H1 (cell line): Measurements from ENCODE around the gene IGFL3. TPM values are rescaled to one million over a fixed set of nuclear protein-coding genes. Genes with fewer than 3 reads are reported as not detected.

Experiments
- CTCF ChIA-PET: fragments of 300-600 bp; sonication (Branson Sonifier 250); formaldehyde crosslinking; loops from one replicate; lab custom pipeline; 2021; ENCODE audit not compliant: partially characterized antibody; lab: Charles Lee
- POLR2A ChIA-PET: fragments of 300-600 bp; sonication (Branson Sonifier 250); formaldehyde crosslinking; loops from one replicate; lab custom pipeline; 2021; ENCODE audit warnings: inconsistent platforms; ENCODE audit not compliant: partially characterized antibody; lab: Charles Lee
- DNase-seq, 2 experiments: peaks; one replicate each; pipeline versions ENCODE4 v3.0.0 to v3.0.0-alpha.2; 2010 to 2022; ENCODE audit warnings: low spot score in 2 of 2, low read depth in 1 of 2, mixed read lengths in 1 of 2
- FAIRE-seq: peaks from 2 replicates; lab custom pipeline; 2011; peaks lifted over from hg19 to GRCh38; lab: Jason Lieb, UNC
- H2AFZ ChIP-seq: 2 replicates; pipeline ENCODE4 v1.8.1; 2012; ENCODE audit warnings: low read length, inconsistent platforms
- H2AK5ac ChIP-seq: 2 replicates; pipeline ENCODE4 v1.6.1; 2013; ENCODE audit warnings: low read depth, low read length
- H2BK120ac ChIP-seq: replicated peaks from 2 replicates; pipeline ENCODE3; 2013; ENCODE audit warnings: low read depth, low read length, inconsistent platforms
- H2BK12ac ChIP-seq: 2 replicates; pipeline ENCODE4 v1.6.1; 2013; ENCODE audit warnings: low read depth, low read length
- H2BK15ac ChIP-seq: 2 replicates; pipeline ENCODE4 v1.6.1; 2013; ENCODE audit warnings: low read length
- H2BK20ac ChIP-seq: 2 replicates; pipeline ENCODE4 v1.6.1; 2013; ENCODE audit warnings: low read length
- H2BK5ac ChIP-seq: 2 replicates; pipeline ENCODE4 v1.6.1; 2013; ENCODE audit warnings: low read depth, low read length
- H3K14ac ChIP-seq: 2 replicates; pipeline ENCODE4 v1.6.1; 2013; ENCODE audit warnings: inconsistent platforms; ENCODE audit not compliant: insufficient read length
- H3K18ac ChIP-seq: 2 replicates; pipeline ENCODE4 v1.6.1; 2013; ENCODE audit warnings: low read length; ENCODE audit errors: extremely low read depth
- H3K23ac ChIP-seq: 2 replicates; pipeline ENCODE4 v1.6.1; 2013; ENCODE audit warnings: inconsistent platforms; ENCODE audit not compliant: insufficient read length
- H3K23me2 ChIP-seq: 2 replicates; pipeline ENCODE4 v1.6.1; 2013; ENCODE audit warnings: low read depth, low read length
- H3K27ac ChIP-seq: 2 replicates; pipeline ENCODE4 v1.6.1; 2011; ENCODE audit warnings: low read depth, low read length, inconsistent platforms
- H3K27me3 ChIP-seq, 4 experiments: replicated peaks in 1 of 4; 1 replicate in 1 of 4; 2 replicates in 3 of 4; pipeline versions ENCODE4 v1.6.1 to v1.8.1; 2011 to 2013; ENCODE audit warnings: low read length in 3 of 4, mild to moderate bottlenecking in 3 of 4, inconsistent platforms in 2 of 4, mixed read lengths in 2 of 4, moderate library complexity in 1 of 4; ENCODE audit not compliant: control insufficient read depth in 3 of 4, insufficient read depth in 3 of 4; ENCODE audit errors: extremely low read depth in 1 of 4
- H3K36me3 ChIP-seq, 4 experiments: 2 replicates each; pipeline versions ENCODE4 v1.6.1 to v1.8.1; 2011 to 2013; ENCODE audit warnings: mild to moderate bottlenecking in 4 of 4, low read length in 3 of 4, moderate library complexity in 2 of 4, control low read depth in 1 of 4, inconsistent platforms in 1 of 4; ENCODE audit not compliant: insufficient read depth in 4 of 4, control insufficient read depth in 2 of 4
- H3K4ac ChIP-seq: replicated peaks from 2 replicates; pipeline ENCODE3; 2013; ENCODE audit warnings: low read length, low read depth, mixed read lengths, inconsistent platforms; ENCODE audit not compliant: insufficient read length
- H3K4me1 ChIP-seq, 4 experiments: replicated peaks in 1 of 4; 1 replicate in 1 of 4; 2 replicates in 3 of 4; pipeline versions ENCODE4 v1.6.1 to v1.8.1; 2011 to 2013; ENCODE audit warnings: low read length in 3 of 4, inconsistent platforms in 2 of 4, mixed read lengths in 1 of 4; ENCODE audit not compliant: insufficient read depth in 4 of 4, control insufficient read depth in 3 of 4
- H3K4me2 ChIP-seq, 2 experiments: 2 replicates each; pipeline versions ENCODE4 v1.6.1 to v1.8.1; 2011 to 2013; ENCODE audit warnings: low read depth in 2 of 2, low read length in 2 of 2, control low read depth in 1 of 2, inconsistent platforms in 1 of 2, mild to moderate bottlenecking in 1 of 2; ENCODE audit not compliant: insufficient read depth in 1 of 2
- H3K4me3 ChIP-seq, 4 experiments: fragments of 200-600, 300-600 bp in 1 of 4; sonication (generic), shearing (Covaris generic), sonication (Bioruptor Twin) in 1 of 4; 2 replicates each; pipeline versions ENCODE4 v1.5.1 to v1.8.1; 2011 to 2016; ENCODE audit warnings: low read length in 4 of 4, low read depth in 3 of 4, control low read depth in 2 of 4, inconsistent platforms in 2 of 4, mild to moderate bottlenecking in 2 of 4, mixed read lengths in 1 of 4, moderate library complexity in 1 of 4; ENCODE audit not compliant: insufficient read depth in 2 of 4; ENCODE audit errors: extremely low read depth in 1 of 4
- H3K56ac ChIP-seq: replicated peaks from 2 replicates; pipeline ENCODE3; 2013; ENCODE audit warnings: low read depth, mild to moderate bottlenecking, mixed read lengths, low read length, inconsistent platforms; ENCODE audit not compliant: insufficient read length
- H3K79me1 ChIP-seq: 2 replicates; pipeline ENCODE4 v1.6.1; 2013; ENCODE audit warnings: low read depth, low read length, control low read depth
- H3K79me2 ChIP-seq, 2 experiments: 2 replicates each; pipeline versions ENCODE4 v1.6.1 to v1.8.1; 2012 to 2013; ENCODE audit warnings: low read length in 2 of 2, mild to moderate bottlenecking in 2 of 2, inconsistent platforms in 1 of 2; ENCODE audit not compliant: insufficient read depth in 2 of 2, control insufficient read depth in 1 of 2
- H3K9ac ChIP-seq, 4 experiments: replicated peaks in 1 of 4; 1 replicate in 1 of 4; 2 replicates in 3 of 4; pipeline versions ENCODE4 v1.6.1 to v1.8.1; 2011 to 2013; ENCODE audit warnings: low read depth in 3 of 4, low read length in 3 of 4, control low read depth in 2 of 4, mild to moderate bottlenecking in 2 of 4, moderate library complexity in 2 of 4, inconsistent platforms in 1 of 4; ENCODE audit errors: extremely low read depth in 1 of 4
- H3K9me3 ChIP-seq, 2 experiments: 2 replicates each; pipeline versions ENCODE4 v1.6.1 to v1.8.1; 2012 to 2013; ENCODE audit warnings: mild to moderate bottlenecking in 2 of 2, moderate library complexity in 2 of 2, control low read depth in 1 of 2, inconsistent platforms in 1 of 2, low read depth in 1 of 2, low read length in 1 of 2, mixed read lengths in 1 of 2; ENCODE audit not compliant: insufficient read depth in 2 of 2
- H4K20me1 ChIP-seq, 2 experiments: replicated peaks in 1 of 2; 2 replicates each; pipeline versions ENCODE3 to v1.8.1; 2011 to 2013; ENCODE audit warnings: inconsistent platforms in 2 of 2, low read length in 2 of 2, mild to moderate bottlenecking in 1 of 2; ENCODE audit not compliant: insufficient read depth in 2 of 2, control insufficient read depth in 1 of 2
- H4K5ac ChIP-seq: 2 replicates; pipeline ENCODE4 v1.6.1; 2013; ENCODE audit warnings: low read length, low read depth, mixed read lengths, inconsistent platforms; ENCODE audit not compliant: insufficient read length
- H4K8ac ChIP-seq: 2 replicates; pipeline ENCODE4 v1.8.0; 2013; ENCODE audit warnings: mild to moderate bottlenecking, moderate library complexity, low read length, inconsistent platforms; ENCODE audit not compliant: insufficient read depth; ENCODE audit errors: extremely low read depth
- H4K91ac ChIP-seq: replicated peaks from 2 replicates; pipeline ENCODE3; 2013; ENCODE audit warnings: low read length, mixed read lengths, inconsistent platforms; ENCODE audit not compliant: insufficient read length
- PHF8 ChIP-seq: fragments of 200-600 bp; sonication (generic); conservative IDR thresholded peaks from 2 replicates; pipeline ENCODE4 v1.7.1; 2012; ENCODE audit warnings: low read depth, mild to moderate bottlenecking, inconsistent platforms, low read length, moderate library complexity
- POLR2AphosphoS5 ChIP-seq: IDR thresholded peaks from 2 replicates; pipeline ENCODE4 v1.6.1; 2011; ENCODE audit warnings: low read depth, low read length
- TAF7 ChIP-seq: optimal IDR thresholded peaks from 2 replicates; pipeline ENCODE3; 2011; ENCODE audit warnings: low read depth, mild to moderate bottlenecking, inconsistent platforms, low read length, moderate library complexity, borderline replicate concordance
- WGBS, 2 experiments: shearing (Covaris generic) in 1 of 2; methylation state at CpG; one replicate each; pipeline versions ENCODE4 v1.1.6 to v1.1.7; 2013 to 2015; ENCODE audit warnings: low lambda C conversion rate in 2 of 2, mixed read lengths in 2 of 2, inconsistent platforms in 1 of 2, low coverage in 1 of 2, missing lambda C conversion rate in 1 of 2; ENCODE audit not compliant: insufficient replicate concordance in 2 of 2, insufficient coverage in 1 of 2, insufficient read length in 1 of 2; ENCODE audit errors: extremely low coverage in 1 of 2, missing lambda C conversion rate in 1 of 2; 5-methylcytosine and 5-hydroxymethylcytosine counted together
- polyA plus RNA-seq, 7 experiments: library from polyadenylated mRNA; depleted of rRNA in 3 of 7; stranded (reverse) in 5 of 7; unstranded in 2 of 7; fragments of >200 nt in 5 of 7; fragments of 200-250 nt in 2 of 7; gene quantifications; 1 replicate in 5 of 7; 2 replicates in 1 of 7; 4 replicates in 1 of 7; pipeline versions ENCODE4 v1.2.1 to v1.2.3, GENCODE V29; 2011 to 2013; ENCODE audit warnings: missing spikeins in 2 of 7, mixed read lengths in 2 of 7
- total RNA-seq: library from RNA; stranded (reverse); fragmentation: NEBNext Ultra II Directional; extraction: Animal tissue kit (Norgen Biotek cat#: 25700); gene quantifications from 2 replicates; pipeline ENCODE4 v1.2.1, GENCODE V29; 2021

IGFL3 gene
- total and polyA plus RNA-seq, 2 of the 8 experiments (the other 6 are each of a cell fraction or from before 2014, with no cell fraction given): 0.12 TPM; not detected in 1

DNA sequence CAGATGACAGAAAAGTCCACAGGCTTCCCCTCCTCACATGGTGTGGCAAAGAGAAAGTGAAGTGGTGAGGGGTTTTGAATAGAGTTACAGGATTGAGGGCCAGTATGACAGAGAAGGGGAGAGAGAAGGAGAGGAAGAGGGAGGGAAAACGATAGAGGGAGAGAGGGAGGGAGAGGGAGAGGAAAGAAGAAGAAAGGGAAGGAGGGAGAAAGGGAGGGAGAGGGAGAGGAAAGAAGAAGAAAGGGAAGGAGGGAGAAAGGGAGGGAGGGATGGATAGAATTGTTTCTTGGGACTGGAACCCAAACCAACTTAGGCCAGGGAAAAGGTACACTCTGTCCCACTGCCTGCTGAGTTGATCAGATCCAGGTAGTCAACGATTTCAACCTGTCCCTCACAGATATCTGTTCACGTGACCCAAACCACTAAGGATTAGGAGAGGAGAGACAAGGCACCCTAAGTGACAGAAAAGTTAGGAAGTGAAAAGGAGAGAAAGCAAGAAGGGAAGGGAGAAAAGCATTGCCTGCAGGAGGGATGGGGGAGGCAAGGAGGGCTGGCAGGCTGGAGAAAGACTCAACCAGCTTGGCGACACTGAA, 8.1 kb upstream of the IGFL3 start:
- Histone ChIP-seq H3K4me2 (peak overlapping the region; percentile 71 to 88), H4K8ac (peak overlapping the region; percentile 95), H4K5ac (peak overlapping the region; percentile 2), H3K56ac (no peak overlapping the region), H3K36me3 (no peaks in the 10 kb centered on the region), H3K4me1 (peaks cover 5 to 18% (median 8%) of the 10 kb centered on the region in 4 experiments), H3K23me2 (no peaks in the 10 kb centered on the region; the same call in none of the 2 replicates), H2BK15ac (peak overlapping the region; percentile 73; the same call in 1 of the 2 replicates), H3K27me3 (no peaks in the 10 kb centered on the region; a peak in 1 of 7 replicates), H4K91ac (peak overlapping the region; percentile 98), H2BK20ac (peak overlapping the region; percentile 94), H2AK5ac (peak overlapping the region; percentile 100), H4K20me1 (no peaks in the 10 kb centered on the region), H3K27ac (peak overlapping the region; percentile 98), H3K18ac (peak overlapping the region; percentile 98), H2BK12ac (peak overlapping the region; percentile 100), H3K14ac (peak overlapping the region; percentile 42), H2BK5ac (peak overlapping the region; percentile 99), H3K9me3 (peaks cover 0 to 5% of the 10 kb centered on the region in 2 experiments; a peak in 1 of 4 replicates), H2AFZ (no peak overlapping the region), H3K79me2 (no peaks in the 10 kb centered on the region), H3K4ac (peak overlapping the region; percentile 53), H3K4me3 (peak overlapping the region in 3 of 4 experiments; percentile 28 to 56 (median 39); a peak in 6 of 8 replicates), H3K9ac (peak overlapping the region; percentile 69 to 98 (median 80)), H2BK120ac (peak overlapping the region; percentile 76), H3K79me1 (no peaks in the 10 kb centered on the region), H3K23ac (no peak overlapping the region)
- DNase-seq (no peak), FAIRE-seq (peak; percentile 19)
- TF ChIP-seq TAF7 (peak; percentile 90), POLR2AphosphoS5 (peak; percentile 99), PHF8 (no peak)
- 39% methylated on average over 4 of the region's 4 CpGs; no CpG with 5 or more reads in 1 of the 2 experiments for WGBS, 2 experiments
- ChIA-PET POLR2A (interaction anchor here (0.6 to 2.8 kb wide), 17 partner anchors 8 to 230 kb away, joined by 3 to 18 read pairs (median 5); partner anchors contain the start of genes IGFL2, IGFL3 and MYPOP), CTCF (no interaction called here)
